Measurements from ENCODE around the gene ABHD2.
"Not testable (repeated sequence)": the region's sequence is repeated elsewhere in the genome, so short reads cannot be mapped to it uniquely, and the experiment has no call there.

Gene ABHD2

DNA sequence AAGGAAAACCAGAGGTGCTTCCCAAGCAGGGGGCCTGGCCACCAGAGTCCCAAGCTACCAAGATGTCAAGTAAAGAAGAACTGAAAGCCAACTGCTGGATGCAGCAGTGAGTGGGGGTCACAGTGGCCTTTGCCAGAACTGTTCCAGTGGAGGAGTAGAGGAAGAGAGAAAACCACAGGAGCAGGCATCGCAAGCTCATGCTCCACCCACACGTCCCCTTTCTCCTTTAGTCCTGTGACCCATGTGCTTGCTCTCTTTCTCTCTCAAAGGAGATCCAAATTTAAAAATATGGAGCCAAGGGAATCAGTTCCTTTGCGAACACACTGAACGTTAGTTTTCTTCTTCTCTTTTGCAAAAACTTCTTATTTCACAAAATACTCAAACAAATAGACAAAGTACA, 12.4 kb upstream of the ABHD2 start:
- no peak overlapping the region for H3K4me3 ChIP-seq (ENCODE audit: low read depth, low read length)
- TF ChIP-seq, protein P1, sequence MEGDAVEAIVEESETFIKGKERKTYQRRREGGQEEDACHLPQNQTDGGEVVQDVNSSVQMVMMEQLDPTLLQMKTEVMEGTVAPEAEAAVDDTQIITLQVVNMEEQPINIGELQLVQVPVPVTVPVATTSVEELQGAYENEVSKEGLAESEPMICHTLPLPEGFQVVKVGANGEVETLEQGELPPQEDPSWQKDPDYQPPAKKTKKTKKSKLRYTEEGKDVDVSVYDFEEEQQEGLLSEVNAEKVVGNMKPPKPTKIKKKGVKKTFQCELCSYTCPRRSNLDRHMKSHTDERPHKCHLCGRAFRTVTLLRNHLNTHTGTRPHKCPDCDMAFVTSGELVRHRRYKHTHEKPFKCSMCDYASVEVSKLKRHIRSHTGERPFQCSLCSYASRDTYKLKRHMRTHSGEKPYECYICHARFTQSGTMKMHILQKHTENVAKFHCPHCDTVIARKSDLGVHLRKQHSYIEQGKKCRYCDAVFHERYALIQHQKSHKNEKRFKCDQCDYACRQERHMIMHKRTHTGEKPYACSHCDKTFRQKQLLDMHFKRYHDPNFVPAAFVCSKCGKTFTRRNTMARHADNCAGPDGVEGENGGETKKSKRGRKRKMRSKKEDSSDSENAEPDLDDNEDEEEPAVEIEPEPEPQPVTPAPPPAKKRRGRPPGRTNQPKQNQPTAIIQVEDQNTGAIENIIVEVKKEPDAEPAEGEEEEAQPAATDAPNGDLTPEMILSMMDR (IDR thresholded peaks at IDR 0.05; ENCODE audit: insufficient read depth, low read depth, low read length, missing control alignments): no peak
- DNase-seq (ENCODE audit: low read depth): no peak

DNA sequence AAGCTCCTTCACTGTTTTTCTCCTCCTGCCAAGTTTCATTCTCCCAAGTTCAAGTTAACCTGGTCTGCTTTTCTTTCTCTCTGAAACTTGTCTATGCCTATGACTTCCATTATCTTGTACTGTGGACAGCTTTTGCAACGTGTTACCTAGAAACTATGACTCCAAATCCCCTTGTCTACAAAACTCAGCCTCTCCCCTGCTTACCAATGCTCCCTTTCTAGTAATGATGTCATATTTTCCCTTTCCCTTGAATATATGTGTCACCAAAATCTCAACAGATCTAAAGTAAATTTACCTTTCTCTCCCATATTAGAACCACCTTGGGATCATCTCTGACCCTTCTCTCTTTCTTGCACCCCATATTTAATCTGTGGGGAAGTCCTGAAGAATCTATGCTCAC, 10.5 kb upstream of the ABHD2 start:
- DNase-seq (ENCODE audit: low read depth): no peak
- H3K4me3 ChIP-seq (ENCODE audit: low read depth, low read length): no peak overlapping the region
- TF ChIP-seq, protein P1 (IDR thresholded peaks at IDR 0.05; ENCODE audit: insufficient read depth, low read depth, low read length, missing control alignments): no peak

DNA sequence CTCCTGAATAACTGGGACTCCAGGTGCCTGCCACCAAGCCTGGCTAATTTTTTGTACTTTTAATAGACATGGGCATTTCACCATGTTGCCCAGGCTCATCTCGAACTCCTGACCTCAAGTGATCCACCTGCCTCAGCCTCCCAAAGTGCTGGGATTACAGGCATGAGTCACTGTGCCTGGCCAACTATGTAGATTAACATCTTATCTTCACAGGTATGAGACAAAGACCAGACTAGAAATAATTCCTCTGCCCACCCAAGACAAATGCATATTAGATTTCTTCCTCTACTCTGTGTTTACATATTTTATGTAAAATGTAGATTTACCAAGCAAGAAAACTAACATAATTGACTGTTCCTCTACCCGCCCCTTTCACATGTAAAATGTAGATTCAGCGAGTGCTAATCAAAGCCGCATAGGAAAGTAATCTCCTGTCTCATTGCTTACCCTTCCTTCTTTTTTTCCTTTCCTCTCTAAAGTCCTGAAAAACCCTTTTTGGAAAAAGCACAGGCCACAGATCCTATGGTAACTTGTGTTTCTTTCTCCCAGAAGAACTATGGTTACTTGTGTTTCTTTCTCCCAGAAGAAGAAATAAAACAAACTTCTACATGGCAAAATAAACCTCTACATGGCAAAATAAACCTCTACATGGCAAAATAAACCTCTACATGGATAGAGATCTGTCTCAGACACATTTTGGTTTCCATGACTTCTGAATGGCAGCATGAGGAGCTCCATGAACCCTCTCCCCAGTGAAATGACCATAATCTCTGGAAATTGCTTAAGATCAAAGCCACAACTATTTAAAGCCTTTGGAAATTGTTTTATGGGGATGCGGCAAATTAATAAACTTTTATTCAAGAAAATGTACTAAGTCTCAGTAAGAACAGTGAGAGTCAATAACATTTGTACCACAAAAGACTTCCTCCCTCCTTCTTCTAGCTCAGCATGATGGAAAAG, 9.1 kb upstream of the ABHD2 start:
- no peak overlapping the region for H3K4me3 ChIP-seq (ENCODE audit: low read depth, low read length)
- DNase-seq (ENCODE audit: low read depth): no peak
- TF ChIP-seq, protein P1 (IDR thresholded peaks at IDR 0.05; ENCODE audit: insufficient read depth, low read depth, low read length, missing control alignments): no peak

DNA sequence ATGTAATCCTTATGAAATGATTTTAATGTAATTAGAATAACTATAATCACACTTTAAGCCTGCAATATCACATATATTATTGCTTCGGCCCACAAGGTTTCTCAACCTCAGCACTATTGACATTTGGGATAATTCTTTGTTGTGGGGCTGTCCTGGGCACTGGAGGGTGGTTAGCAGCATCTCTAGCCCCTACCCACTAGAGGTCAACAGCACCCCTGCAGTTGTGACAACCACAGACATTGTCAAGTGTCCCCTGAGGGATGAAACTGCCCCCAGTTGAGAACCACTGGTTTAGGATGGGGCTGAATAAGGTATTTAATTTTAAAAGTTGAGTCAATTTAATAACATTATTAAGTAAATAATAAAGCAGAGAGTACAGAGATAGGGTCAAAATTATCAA, 6.4 kb upstream of the ABHD2 start:
- no peak overlapping the region for H3K4me3 ChIP-seq (ENCODE audit: low read depth, low read length)
- no peak for DNase-seq (ENCODE audit: low read depth)
- TF ChIP-seq, protein P1 (IDR thresholded peaks at IDR 0.05; ENCODE audit: insufficient read depth, low read depth, low read length, missing control alignments): no peak

DNA sequence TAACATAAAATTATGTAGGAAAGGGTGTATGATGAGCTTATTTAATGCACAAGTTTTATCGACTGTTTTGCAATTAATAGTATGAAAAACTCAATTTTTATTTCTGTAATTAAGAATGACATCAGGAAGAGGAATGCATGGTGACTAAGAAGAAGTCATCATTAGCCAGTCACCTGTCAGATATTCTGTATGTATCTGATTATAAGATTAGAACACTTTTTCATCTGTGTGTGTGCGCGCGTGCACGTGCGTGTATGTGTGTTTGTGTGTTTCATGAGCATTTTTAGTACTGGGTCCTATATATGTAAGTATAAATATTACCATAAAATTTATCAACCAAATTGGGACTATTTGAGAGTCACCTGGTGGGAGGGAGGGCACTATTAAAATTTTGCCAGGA, 5.0 kb upstream of the ABHD2 start:
- H3K4me3 ChIP-seq (ENCODE audit: low read depth, low read length): no peak overlapping the region
- TF ChIP-seq, protein P1 (IDR thresholded peaks at IDR 0.05; ENCODE audit: insufficient read depth, low read depth, low read length, missing control alignments): no peak
- DNase-seq (ENCODE audit: low read depth): no peak

DNA sequence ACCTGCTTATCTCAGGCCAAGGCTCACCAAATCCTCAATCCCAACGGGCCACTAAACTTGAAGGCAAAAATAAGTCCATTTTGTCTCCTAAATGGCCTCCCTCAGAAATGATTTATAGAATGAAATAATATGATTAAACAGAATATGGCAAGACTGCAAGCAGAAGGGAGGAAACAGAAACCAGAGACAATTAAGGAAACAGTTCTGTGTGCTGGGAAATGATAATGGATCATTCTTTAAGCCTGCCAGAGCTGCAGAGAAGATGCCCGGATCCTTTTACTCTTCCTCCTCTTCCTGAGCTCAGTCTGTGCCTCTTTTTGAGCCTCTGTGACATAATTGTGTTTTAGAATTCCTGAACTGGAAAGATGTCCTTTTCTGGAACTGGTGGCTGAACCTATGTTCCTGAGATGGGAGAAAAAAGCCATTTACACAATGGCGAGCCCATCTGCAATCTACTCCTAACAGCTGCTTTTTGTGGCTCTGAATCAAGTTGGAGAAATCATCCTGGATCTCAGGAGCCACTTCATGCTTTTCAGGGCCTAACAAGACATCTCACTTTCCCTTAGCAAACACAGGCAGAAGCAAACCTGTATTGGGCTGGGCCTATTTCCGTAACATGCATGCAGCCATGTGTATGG, 2.8 kb upstream of the ABHD2 start:
- H3K4me3 ChIP-seq (ENCODE audit: low read depth, low read length): no peak overlapping the region
- no peak for DNase-seq (ENCODE audit: low read depth)
- TF ChIP-seq, protein P1 (IDR thresholded peaks at IDR 0.05; ENCODE audit: insufficient read depth, low read depth, low read length, missing control alignments): no peak

DNA sequence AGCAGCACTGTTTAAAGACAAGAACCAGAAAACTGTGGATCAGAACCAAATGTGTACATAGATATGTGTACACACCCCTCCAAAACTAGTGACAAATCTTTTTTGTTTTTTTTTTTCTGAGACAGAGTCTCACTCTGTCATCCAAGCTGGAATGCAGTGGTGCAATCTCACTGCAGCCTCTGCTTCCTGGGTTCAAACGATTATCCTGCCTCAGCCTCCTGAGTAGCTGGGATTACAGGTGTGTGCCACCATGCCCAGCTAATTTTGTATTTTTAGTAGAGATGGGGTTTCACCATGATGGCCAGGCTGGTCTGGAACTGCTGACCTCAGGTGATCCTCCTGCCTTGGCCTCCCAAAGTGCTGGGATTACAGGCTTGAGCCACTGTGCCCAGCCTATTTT, 2.3 kb upstream of the ABHD2 start:
- DNase-seq (ENCODE audit: low read depth): not testable (repeated sequence)

DNA sequence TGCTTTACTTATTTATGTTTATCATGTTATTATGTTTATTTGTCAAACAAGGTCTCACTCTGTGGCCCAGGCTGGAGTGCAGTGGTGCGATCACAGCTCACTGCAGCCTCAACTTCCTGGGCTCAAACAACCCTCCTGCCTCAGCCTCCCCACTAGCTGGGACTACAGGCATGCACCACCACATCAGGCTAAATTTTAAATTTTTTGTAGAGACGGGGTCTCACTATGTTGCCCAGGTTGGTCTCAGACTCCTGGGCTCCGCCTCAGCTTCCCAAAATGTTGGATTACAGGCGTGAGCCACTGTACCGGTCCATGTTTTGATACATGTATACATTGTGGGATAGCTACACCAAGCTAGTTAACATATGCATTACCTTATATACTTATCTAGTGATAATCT, 1.9 kb upstream of the ABHD2 start:
- H3K4me3 ChIP-seq (ENCODE audit: low read depth, low read length); DNase-seq (ENCODE audit: low read depth): not testable (repeated sequence)

More for the DNA sequence above, 2.3 kb upstream of the ABHD2 start:
- H3K4me3 ChIP-seq (ENCODE audit: low read depth, low read length): not testable (repeated sequence)

Data from GM12865 (cell line).